ENCODE results near the gene NPAS3.

NPAS3 gene

DNA sequence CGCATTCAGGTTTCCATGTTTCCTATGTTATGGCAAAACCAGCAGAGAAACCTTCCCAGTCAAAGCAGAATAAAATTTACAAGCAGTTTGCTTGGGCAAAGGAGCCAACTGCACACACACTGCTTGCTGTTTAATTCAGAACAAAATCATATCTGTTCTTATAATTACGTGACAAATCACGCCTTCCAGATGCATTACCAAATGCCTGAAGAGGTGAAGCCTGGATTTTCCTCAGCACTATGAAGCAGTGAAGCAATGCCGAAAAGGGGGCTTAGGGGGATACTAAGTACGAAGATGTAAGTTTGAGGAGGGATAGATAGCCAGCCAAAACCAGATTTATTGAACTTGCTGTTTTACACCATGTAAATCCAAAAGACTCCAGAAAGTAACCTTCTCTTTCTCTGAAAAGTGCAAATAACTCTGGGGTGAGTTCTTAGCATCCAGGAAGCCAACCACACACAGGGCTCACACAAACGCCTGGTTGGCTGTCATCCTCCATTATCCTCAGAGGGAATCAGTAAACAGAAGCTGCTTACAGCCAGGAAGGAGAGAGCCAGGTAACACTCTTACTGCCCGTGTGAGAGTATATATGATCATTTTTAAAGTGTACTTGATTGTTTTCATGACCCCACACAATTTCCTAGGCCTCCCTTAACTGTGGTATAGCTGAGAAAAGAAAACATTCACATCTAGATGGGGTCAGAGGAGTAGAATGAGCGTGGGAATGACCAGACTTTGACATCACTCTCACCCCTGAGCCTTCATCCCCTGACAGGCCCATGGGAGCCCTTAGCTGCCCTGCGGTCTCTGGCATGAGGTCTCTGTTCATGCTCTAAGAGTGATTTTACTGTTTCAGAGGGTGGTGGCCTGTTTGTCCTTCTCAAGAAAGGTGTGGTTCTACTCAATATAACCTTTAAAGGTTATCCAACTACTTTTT, 569.7 kb downstream of the NPAS3 start:
- DNase-seq (ENCODE audit: low read depth, low spot score): no peak

- DNase-seq (ENCODE audit: low read depth, low spot score): no peak
Measured at GRCh38 chr14:33509454-33509853, 570.8 kb downstream of the NPAS3 start.

- DNase-seq (ENCODE audit: low read depth, low spot score): peak; percentile 78
Measured at GRCh38 chr14:33510063-33510481, 571.4 kb downstream of the NPAS3 start.

- DNase-seq (ENCODE audit: low read depth, low spot score): no peak
Measured at GRCh38 chr14:33510991-33511390, 572.3 kb downstream of the NPAS3 start.

GRCh38 chr14:33511851-33512640, 573.4 kb downstream of the NPAS3 start:
- DNase-seq (ENCODE audit: low read depth, low spot score): peak; percentile 80

DNA sequence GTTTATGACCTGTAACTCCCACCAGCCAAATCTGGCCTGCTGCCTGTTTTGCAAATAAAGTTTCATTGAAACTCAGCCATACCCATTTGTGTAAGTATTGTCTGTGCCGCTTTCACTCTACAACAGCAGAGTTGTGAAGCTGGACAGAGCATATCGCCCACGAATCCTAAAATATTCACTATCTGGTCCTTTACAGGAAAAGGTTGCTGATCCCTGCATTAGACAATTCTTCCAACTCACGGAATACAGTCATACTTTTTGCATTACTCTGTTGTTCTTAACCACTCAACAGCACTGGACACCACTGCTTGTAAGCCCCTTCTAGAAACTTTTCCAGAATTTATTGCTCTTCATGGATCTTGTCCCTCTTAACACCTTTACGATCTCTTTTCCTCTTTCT, 576.8 kb downstream of the NPAS3 start:
- DNase-seq (ENCODE audit: low read depth, low spot score): no peak

GRCh38 chr14:33515899-33516298, 577.2 kb downstream of the NPAS3 start:
- no peak for DNase-seq (ENCODE audit: low read depth, low spot score)

GRCh38 chr14:33516898-33517436, 578.3 kb downstream of the NPAS3 start:
- no peak for DNase-seq (ENCODE audit: low read depth, low spot score)

DNA sequence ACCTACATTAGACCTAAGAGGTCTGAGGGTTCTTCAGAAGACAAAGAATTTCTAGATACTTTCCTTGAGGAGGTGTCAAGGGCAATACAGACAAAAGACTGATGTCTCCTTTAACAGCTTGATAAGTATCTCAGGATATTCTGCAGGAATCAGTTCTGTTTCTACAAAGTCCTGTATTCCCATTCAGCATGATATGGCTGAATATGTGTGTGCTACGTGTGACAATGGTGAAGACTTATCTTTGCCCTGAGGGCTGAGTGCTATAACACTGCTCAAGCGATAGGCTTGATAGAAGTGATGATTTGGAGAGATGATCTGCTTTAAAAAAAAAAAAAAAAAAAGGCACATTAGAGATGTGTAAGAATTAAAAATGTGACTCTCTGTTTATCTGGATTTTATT, 582.5 kb downstream of the NPAS3 start:
- DNase-seq (ENCODE audit: low read depth, low spot score): no peak

- DNase-seq (ENCODE audit: low read depth, low spot score): no peak
Measured at GRCh38 chr14:33524244-33524643, 585.6 kb downstream of the NPAS3 start.

GRCh38 chr14:33525626-33526025, 586.9 kb downstream of the NPAS3 start:
- no peak for DNase-seq (ENCODE audit: low read depth, low spot score)

GRCh38 chr14:33527023-33527634, 588.5 kb downstream of the NPAS3 start:
- no peak for DNase-seq (ENCODE audit: low read depth, low spot score)

- DNase-seq (ENCODE audit: low read depth, low spot score): no peak
Measured at GRCh38 chr14:33528655-33529054, 590.0 kb downstream of the NPAS3 start.

DNA sequence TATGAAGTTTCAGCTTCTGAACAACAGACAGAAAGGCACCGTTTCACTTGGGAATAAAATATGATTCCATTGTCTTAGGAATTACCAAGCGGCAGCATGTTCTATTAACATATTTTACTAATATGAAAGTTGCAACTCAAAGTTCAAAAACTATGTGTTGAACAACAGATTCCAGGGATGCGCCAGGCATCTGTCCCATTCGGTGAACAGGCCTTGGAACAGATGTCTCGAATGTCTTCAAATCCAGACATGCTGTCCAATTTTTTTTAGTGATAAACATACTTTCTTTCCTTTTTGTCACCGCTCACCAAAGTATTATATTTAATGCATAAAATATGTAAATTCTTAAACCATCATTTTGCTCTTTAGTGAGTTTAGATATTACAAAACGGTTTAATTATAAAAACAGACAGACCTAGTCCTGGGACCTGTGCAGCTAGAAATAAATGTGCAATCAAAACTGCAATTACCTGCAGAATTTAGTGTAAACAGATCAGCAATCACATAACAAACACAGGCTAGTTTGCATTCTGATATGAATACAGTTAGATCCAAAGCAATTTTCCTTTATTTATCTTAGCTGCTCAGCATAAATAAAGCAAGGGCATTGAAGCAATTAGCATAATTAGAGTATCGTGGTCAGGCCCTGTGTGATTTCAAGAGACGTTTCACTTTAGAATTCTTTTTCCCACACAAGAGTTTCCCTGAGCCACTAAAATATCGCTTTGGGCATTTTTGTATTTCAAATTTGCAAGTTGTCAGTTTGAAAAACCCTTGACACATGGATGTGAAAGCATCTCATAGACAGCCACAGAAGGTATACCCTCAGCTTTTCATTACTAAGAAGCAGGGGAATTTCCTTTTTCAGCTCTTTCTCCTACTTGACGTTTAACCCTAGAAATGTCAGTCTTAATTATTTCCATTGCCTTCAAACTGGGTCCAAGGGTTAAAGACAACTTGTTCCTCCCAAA, 591.4 kb downstream of the NPAS3 start:
- no peak for DNase-seq (ENCODE audit: low read depth, low spot score)

DNA sequence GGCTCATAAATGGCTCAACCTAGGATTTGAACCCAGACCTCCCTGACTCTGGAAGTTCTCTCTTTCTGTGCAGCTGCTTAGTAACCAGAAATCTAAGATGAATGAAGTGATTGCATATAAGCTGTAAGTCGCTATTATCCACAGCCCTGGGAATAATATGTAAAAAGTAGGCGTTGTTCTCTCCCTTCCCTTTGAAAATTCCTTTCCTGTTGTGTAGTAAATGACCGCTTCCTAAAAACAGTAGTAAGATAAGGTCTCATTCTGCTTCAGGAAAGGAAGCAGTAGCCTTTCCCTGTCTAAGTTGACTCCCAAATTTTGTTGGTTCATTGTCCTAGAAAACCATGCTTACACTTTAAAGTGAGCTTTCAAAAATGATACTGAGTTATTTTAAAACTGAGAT, 593.9 kb downstream of the NPAS3 start:
- no peak for DNase-seq (ENCODE audit: low read depth, low spot score)

GRCh38 chr14:33534104-33534503, 595.4 kb downstream of the NPAS3 start:
- DNase-seq (ENCODE audit: low read depth, low spot score): no peak

DNA sequence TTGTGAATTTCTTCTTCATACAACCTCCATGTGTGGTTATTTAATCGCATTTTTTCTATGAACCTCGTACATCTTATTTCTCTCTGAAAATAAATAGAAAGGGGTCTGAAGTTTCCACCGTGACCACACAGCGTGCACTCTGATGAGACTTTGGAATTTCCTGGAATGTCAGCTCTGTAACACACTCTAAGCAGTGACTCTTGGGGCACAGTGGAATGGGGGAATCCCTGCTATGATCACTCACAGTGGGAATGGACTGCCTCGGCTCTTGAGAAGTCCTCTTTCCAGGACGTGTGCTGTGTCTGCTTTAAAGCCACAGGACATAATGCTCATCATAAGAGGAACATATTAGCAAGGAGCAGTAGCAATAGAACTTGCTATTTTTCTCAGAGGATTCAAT, 596.0 kb downstream of the NPAS3 start:
- no peak for DNase-seq (ENCODE audit: low read depth, low spot score)

DNA sequence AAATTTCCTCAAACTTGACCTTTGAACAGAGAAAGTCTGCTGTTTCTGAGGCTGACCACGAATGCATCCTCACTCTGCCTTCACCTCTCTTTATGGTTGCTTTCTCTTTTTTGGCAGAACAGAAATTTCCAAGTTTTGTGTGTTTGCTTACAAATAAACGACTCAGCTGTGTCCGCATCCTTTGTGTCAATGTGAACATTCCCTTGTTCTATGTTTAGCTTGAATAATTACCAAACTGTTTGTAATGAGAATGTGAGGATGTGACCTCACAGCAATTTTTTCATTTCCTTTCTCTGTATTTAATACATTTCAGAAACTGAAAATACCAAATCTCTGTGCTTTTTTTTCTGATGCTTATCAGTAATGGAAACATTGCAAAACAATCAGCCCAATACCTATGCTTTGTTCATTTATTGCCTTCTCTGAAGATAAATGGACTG, 601.3 kb downstream of the NPAS3 start:
- no peak for DNase-seq (ENCODE audit: low read depth, low spot score)

DNA sequence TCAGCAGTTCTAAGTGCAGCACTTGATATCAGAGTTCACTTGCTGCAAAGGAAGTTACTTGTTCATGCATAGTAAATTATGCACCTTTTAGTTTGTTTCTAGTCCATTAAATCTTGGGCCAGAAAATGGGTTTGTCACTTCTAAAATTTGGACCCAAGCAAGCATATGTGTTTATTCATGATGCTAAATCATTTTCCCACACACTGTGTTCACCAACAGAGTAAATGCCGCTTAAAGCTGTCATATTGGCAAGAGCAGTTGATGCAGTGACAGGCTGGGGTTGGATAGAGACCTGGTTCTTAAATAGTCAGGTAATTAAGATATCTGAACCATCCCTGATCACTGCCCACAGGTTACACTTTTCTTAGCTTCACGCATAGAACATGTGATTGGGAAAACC, 602.5 kb downstream of the NPAS3 start:
- DNase-seq (ENCODE audit: low read depth, low spot score): no peak

GRCh38 chr14:33542338-33543287, 603.9 kb downstream of the NPAS3 start:
- DNase-seq (ENCODE audit: low read depth, low spot score): no peak
